Type B pancreatic cell (in vitro differentiated cells): ENCODE results near the gene CYP2B6. TPM values are rescaled to one million over a fixed set of nuclear protein-coding genes. Genes with fewer than 3 reads are reported as not detected.
"Not testable (repeated sequence)": the region's sequence is repeated elsewhere in the genome, so short reads cannot be mapped to it uniquely, and the experiment has no call there.

Experiments
- DNase-seq: peaks from one replicate; pipeline ENCODE4 v3.0.0; 2021; ENCODE audit warnings: mixed read lengths; ENCODE audit not compliant: unreplicated experiment; ENCODE audit errors: extremely low spot score
- H3K27ac Mint-ChIP-seq: 2 replicates; pipeline ENCODE4 v1.8.0; 2021; ENCODE audit warnings: mild to moderate bottlenecking, mixed read lengths
- H3K27me3 Mint-ChIP-seq: 2 replicates; pipeline ENCODE4 v1.8.0; 2021; ENCODE audit warnings: mixed read lengths
- H3K36me3 Mint-ChIP-seq: 2 replicates; pipeline ENCODE4 v1.8.0; 2021; ENCODE audit warnings: mixed read lengths
- H3K4me1 Mint-ChIP-seq: one replicate; pipeline ENCODE4 v1.8.0; 2021; ENCODE audit warnings: mixed read lengths; ENCODE audit not compliant: unreplicated experiment
- H3K4me3 Mint-ChIP-seq: 2 replicates; pipeline ENCODE4 v1.8.0; 2021; ENCODE audit warnings: mild to moderate bottlenecking, mixed read lengths
- H3K9me3 Mint-ChIP-seq: 2 replicates; pipeline ENCODE4 v1.8.0; 2021; ENCODE audit warnings: mixed read lengths
- total RNA-seq: library from RNA; stranded (reverse); gene quantifications from 2 replicates; pipeline ENCODE4 v1.2.1, GENCODE V29; 2021; ENCODE audit warnings: low replicate concordance
- TF ChIP-seq, protein P1 (sequence below): fragments of 200-600 bp; sonication (generic); conservative IDR thresholded peaks from 2 replicates; pipeline ENCODE4 v1.5.0; 2021; ENCODE audit warnings: antibody characterized with exemption, mild to moderate bottlenecking

CYP2B6 gene
- total RNA-seq, 1 donor from 2014 or later = 0.53 TPM

DNA sequence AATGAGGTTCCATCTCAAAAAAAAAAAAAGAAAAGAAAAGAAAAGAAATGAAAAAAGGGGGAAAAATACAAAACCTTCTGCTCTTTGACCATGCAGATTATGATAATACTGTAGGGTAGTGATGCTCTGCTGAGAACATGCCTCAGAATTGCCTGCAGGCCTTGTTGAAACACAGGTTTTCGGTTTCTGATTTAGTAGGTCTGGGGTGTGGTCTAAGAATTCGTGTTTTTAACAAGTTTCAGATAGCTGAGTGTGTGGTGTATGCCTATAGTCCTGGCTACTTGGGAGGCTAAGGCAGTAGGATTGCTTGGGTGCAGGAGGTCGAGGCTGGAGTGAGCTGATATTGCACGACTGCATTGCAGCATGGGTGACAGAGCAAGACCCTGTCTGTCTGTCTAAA is 14.9 kb upstream of the CYP2B6 start:
- Mint-ChIP-seq H3K9me3 (no peaks in the 10 kb centered on the region), H3K27me3 (no peaks in the 10 kb centered on the region), H3K4me3 (no peak overlapping the region), H3K36me3 (no peaks in the 10 kb centered on the region), H3K4me1 (no peaks in the 10 kb centered on the region), H3K27ac (no peak overlapping the region)
- DNase-seq = no peak
- TF ChIP-seq, protein P1, sequence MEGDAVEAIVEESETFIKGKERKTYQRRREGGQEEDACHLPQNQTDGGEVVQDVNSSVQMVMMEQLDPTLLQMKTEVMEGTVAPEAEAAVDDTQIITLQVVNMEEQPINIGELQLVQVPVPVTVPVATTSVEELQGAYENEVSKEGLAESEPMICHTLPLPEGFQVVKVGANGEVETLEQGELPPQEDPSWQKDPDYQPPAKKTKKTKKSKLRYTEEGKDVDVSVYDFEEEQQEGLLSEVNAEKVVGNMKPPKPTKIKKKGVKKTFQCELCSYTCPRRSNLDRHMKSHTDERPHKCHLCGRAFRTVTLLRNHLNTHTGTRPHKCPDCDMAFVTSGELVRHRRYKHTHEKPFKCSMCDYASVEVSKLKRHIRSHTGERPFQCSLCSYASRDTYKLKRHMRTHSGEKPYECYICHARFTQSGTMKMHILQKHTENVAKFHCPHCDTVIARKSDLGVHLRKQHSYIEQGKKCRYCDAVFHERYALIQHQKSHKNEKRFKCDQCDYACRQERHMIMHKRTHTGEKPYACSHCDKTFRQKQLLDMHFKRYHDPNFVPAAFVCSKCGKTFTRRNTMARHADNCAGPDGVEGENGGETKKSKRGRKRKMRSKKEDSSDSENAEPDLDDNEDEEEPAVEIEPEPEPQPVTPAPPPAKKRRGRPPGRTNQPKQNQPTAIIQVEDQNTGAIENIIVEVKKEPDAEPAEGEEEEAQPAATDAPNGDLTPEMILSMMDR = no peak

DNA sequence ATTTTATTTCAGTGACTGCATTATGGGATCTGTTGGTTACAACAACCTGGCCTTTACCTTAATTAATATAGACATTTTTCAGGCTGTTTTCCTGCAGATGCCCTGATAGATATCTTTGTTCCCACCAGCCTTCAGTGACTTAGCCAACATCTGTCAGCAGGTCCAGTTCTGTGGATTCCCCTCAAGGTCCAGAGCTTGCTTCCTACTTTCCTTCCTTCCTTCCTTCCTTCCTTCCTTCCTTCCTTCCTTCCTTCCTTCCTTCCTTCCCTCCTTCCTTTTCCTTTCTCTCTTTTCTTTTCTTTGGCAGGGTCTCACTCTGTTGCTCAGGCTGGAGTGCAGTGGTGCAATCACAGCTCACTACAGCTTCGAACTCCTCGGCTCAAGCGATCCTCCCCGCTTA is 14.4 kb upstream of the CYP2B6 start:
- Mint-ChIP-seq H3K9me3 (no peaks in the 10 kb centered on the region), H3K27me3 (peaks cover 4% of the 10 kb centered on the region), H3K4me3 (no peak overlapping the region), H3K36me3 (no peaks in the 10 kb centered on the region), H3K4me1 (no peaks in the 10 kb centered on the region), H3K27ac (no peak overlapping the region)
- TF ChIP-seq, protein P1 = no peak
- no peak for DNase-seq

DNA sequence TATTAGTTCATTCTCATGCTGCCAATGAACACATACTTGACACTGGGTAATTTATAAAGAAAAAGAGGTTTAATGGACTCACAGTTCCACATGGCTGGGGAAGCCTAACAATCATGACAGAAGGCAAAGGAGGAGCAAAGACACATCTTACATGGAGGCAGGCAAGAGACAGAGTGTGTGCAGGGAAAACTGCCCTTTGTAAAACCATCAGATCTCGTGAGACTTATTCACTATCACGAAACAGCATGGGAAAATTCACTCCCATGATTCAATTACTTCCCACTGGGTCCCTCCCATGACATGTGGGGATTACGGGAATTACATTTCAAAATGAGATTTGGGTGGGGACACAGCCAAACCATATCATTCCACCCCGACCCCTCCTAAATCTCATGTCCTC is 11.3 kb upstream of the CYP2B6 start:
- H3K27me3 Mint-ChIP-seq = peaks cover 15% of the 10 kb centered on the region
- H3K27ac Mint-ChIP-seq, H3K4me3 Mint-ChIP-seq, H3K36me3 Mint-ChIP-seq, H3K4me1 Mint-ChIP-seq, DNase-seq, H3K9me3 Mint-ChIP-seq: not testable (repeated sequence)

DNA sequence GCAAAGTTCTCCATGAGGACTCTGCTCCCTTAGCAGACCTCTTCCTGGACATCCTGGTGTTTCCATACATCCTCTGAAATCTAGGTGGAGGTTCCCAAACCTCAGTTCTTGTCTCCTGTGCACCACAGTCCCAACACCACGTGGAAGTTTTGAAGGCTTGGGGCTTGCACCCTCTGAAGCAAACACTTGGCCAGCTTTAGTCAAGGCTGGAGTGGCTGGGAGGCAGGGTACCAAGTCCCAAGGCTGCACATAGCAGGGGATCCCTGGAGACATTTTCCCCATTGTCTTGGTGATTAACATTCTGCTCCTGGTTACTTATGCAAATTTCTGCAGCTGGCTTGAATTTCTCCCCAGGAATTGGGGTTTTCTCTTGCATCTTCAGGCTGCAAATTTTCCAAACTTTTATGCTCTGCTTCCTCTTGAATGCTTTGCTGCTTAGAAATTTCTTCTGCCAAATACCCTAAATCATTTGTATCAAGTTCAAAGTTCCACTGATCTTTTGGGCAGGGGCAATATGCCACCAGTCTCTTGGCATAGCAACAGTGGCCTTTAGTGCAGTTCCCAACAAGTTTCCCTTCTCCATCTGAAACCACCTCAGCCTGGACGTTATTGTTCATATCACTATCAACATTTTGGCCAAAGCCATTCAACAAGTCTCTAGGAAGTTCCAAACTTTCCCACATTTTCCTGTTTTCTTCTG is 10.2 kb upstream of the CYP2B6 start:
- not testable (repeated sequence) for H3K4me3 Mint-ChIP-seq, H3K4me1 Mint-ChIP-seq, H3K36me3 Mint-ChIP-seq, DNase-seq, H3K9me3 Mint-ChIP-seq, H3K27ac Mint-ChIP-seq
- H3K27me3 Mint-ChIP-seq = peaks cover 16% of the 10 kb centered on the region

DNA sequence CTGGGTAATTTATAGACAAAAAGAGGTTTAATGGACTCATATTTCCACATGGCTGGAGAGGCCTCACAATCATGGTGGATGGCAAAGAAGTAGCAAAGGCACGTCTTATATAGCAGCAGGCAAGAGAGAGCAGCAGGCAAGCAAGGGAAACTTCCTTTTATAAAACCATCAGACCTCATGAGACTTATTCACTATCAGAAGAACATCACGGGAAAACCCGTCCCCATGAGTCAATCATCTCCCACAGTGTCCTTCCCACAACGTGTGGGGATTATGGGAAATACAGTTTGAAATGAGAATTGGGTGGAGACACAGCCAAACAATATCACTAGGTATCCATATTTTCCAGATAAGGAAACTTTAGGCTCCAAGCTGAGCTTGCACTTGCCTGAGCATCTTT is 9.5 kb upstream of the CYP2B6 start:
- Mint-ChIP-seq H3K9me3 (no peaks in the 10 kb centered on the region), H3K4me3 (no peak overlapping the region), H3K36me3 (no peaks in the 10 kb centered on the region), H3K27ac (no peak overlapping the region), H3K27me3 (peaks cover 21% of the 10 kb centered on the region), H3K4me1 (no peaks in the 10 kb centered on the region)
- TF ChIP-seq, protein P1 = no peak
- DNase-seq = no peak

DNA sequence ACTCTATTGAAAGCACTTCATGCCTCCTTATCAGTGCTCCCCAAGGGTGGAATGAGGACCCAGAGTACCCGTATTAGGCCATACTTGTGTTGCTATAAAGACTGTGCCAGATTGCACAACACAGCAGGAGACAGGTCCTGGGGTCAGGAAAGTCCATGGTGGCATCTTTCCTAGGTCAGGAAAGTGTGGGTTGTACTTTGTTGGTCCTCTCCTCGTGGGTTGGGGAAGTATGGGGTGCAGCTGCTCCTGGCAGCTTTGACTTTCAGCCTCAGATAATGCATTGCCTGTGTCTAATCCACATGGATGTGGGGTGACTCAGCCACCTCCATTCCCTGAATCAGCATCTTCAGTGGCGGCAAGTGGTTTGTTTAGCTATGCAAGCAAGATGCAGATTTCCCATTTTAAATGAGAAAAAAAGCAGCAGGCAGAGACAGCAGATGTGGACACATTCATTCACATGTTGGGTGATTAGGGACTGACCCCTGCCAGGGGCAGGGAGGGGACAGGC is 8.4 kb upstream of the CYP2B6 start:
- DNase-seq = no peak
- Mint-ChIP-seq H3K36me3 (no peaks in the 10 kb centered on the region), H3K27me3 (peaks cover 21% of the 10 kb centered on the region), H3K9me3 (no peaks in the 10 kb centered on the region), H3K4me1 (no peaks in the 10 kb centered on the region), H3K27ac (no peak overlapping the region), H3K4me3 (no peak overlapping the region)
- TF ChIP-seq, protein P1 = no peak

DNA sequence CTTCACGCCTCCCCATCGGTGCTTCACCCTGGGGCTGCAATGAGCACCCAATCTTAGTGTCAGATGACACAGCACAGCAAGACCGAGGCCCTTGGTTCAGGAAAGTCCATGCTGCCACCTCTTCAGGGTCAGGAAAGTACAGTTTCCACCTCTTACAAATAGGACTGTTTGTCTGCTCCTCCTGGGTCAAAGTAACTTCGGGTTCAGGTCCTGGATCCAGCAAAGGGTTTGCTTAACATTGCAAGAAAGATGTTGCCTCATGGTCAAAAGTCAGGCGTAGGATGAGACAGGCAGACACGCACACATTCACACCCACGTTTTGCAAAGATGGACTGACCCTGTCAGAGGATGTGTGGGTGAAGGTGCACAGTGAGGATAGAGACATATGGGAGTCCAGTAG is 1.6 kb upstream of the CYP2B6 start:
- Mint-ChIP-seq H3K36me3 (no peaks in the 10 kb centered on the region), H3K27me3 (peaks cover 12% of the 10 kb centered on the region), H3K9me3 (no peaks in the 10 kb centered on the region), H3K4me3 (no peak overlapping the region), H3K4me1 (no peaks in the 10 kb centered on the region), H3K27ac (no peak overlapping the region)
- no peak for DNase-seq
- TF ChIP-seq, protein P1 = no peak
